ENCODE measurements around the gene MUC5AC. TPM values are rescaled to one million over a fixed set of nuclear protein-coding genes. Genes with fewer than 3 reads are reported as not detected.
"Not testable (repeated sequence)": the region's sequence is repeated elsewhere in the genome, so short reads cannot be mapped to it uniquely, and the experiment has no call there.

Gene MUC5AC
- total RNA-seq, 1 experiment from 2014 or later: not detected

GRCh38 chr11:1156506-1157340 lies 1.0 kb upstream of the MUC5AC start:
- DNase-seq (ENCODE audit: low read depth): no peak
- in situ Hi-C loops (cut with HindIII; ENCODE audit: low pct_unique_long_range_greater_than_20kb, low sequenced_read_pairs): no loop called here

GRCh38 chr11:1157341-1157644 lies 460 bp upstream of the MUC5AC start:
- in situ Hi-C loops (cut with HindIII; ENCODE audit: low pct_unique_long_range_greater_than_20kb, low sequenced_read_pairs): no loop called here

GRCh38 chr11:1158681-1159487 lies 1.1 kb downstream of the MUC5AC start:
- in situ Hi-C loops (cut with HindIII; ENCODE audit: low pct_unique_long_range_greater_than_20kb, low sequenced_read_pairs): no loop called here
- no peak for DNase-seq (ENCODE audit: low read depth)

More at GRCh38 chr11:1157341-1157644, 460 bp upstream of the MUC5AC start:
- DNase-seq (ENCODE audit: low read depth): no peak

GRCh38 chr11:1159488-1160220 lies 1.9 kb downstream of the MUC5AC start:
- in situ Hi-C loops (cut with HindIII; ENCODE audit: low pct_unique_long_range_greater_than_20kb, low sequenced_read_pairs); DNase-seq (ENCODE audit: low read depth): not testable (repeated sequence)

- DNase-seq (ENCODE audit: low read depth): no peak
- in situ Hi-C loops (cut with HindIII; ENCODE audit: low pct_unique_long_range_greater_than_20kb, low sequenced_read_pairs): no loop called here
Observed at GRCh38 chr11:1160231-1161101, 2.7 kb downstream of the MUC5AC start.

- in situ Hi-C loops (cut with HindIII; ENCODE audit: low pct_unique_long_range_greater_than_20kb, low sequenced_read_pairs): no loop called here
- DNase-seq (ENCODE audit: low read depth): no peak
Observed at GRCh38 chr11:1161410-1162137, 3.8 kb downstream of the MUC5AC start.

- DNase-seq (ENCODE audit: low read depth): no peak
- in situ Hi-C loops (cut with HindIII; ENCODE audit: low pct_unique_long_range_greater_than_20kb, low sequenced_read_pairs): no loop called here
Observed at GRCh38 chr11:1162138-1162475, 4.4 kb downstream of the MUC5AC start.

- in situ Hi-C loops (cut with HindIII; ENCODE audit: low pct_unique_long_range_greater_than_20kb, low sequenced_read_pairs): no loop called here
- no peak for DNase-seq (ENCODE audit: low read depth)
Observed at GRCh38 chr11:1162491-1163311, 4.9 kb downstream of the MUC5AC start.

- no peak for DNase-seq (ENCODE audit: low read depth)
- in situ Hi-C loops (cut with HindIII; ENCODE audit: low pct_unique_long_range_greater_than_20kb, low sequenced_read_pairs): no loop called here
Observed at GRCh38 chr11:1163321-1163910, 5.7 kb downstream of the MUC5AC start.

- no peak for DNase-seq (ENCODE audit: low read depth)
- in situ Hi-C loops (cut with HindIII; ENCODE audit: low pct_unique_long_range_greater_than_20kb, low sequenced_read_pairs): no loop called here
Observed at GRCh38 chr11:1163911-1164735, 6.4 kb downstream of the MUC5AC start.

GRCh38 chr11:1164779-1165255 lies 7.1 kb downstream of the MUC5AC start:
- in situ Hi-C loops (cut with HindIII; ENCODE audit: low pct_unique_long_range_greater_than_20kb, low sequenced_read_pairs); DNase-seq (ENCODE audit: low read depth): not testable (repeated sequence)

GRCh38 chr11:1165256-1166041 lies 7.7 kb downstream of the MUC5AC start:
- no peak for DNase-seq (ENCODE audit: low read depth)

GRCh38 chr11:1167256-1167655 lies 9.5 kb downstream of the MUC5AC start:
- in situ Hi-C loops (cut with HindIII; ENCODE audit: low pct_unique_long_range_greater_than_20kb, low sequenced_read_pairs): no loop called here
- DNase-seq (ENCODE audit: low read depth): no peak

More at GRCh38 chr11:1165256-1166041, 7.7 kb downstream of the MUC5AC start:
- in situ Hi-C loops (cut with HindIII; ENCODE audit: low pct_unique_long_range_greater_than_20kb, low sequenced_read_pairs): no loop called here

- in situ Hi-C loops (cut with HindIII; ENCODE audit: low pct_unique_long_range_greater_than_20kb, low sequenced_read_pairs): no loop called here
- DNase-seq (ENCODE audit: low read depth): no peak
Observed at GRCh38 chr11:1167751-1168231, 10.0 kb downstream of the MUC5AC start.

GRCh38 chr11:1168256-1168655 lies 10.5 kb downstream of the MUC5AC start:
- in situ Hi-C loops (cut with HindIII; ENCODE audit: low pct_unique_long_range_greater_than_20kb, low sequenced_read_pairs): no loop called here
- DNase-seq (ENCODE audit: low read depth): no peak
